Right kidney (tissue), 1 donor: ENCODE measurements around the gene CLMN.
"Not testable (repeated sequence)": the region's sequence is repeated elsewhere in the genome, so short reads cannot be mapped to it uniquely, and the experiment has no call there.

ENCODE experiments used
- DNase-seq: peaks from one replicate; pipeline ENCODE4 v3.0.0-alpha.2; 2016

The CLMN gene

DNA sequence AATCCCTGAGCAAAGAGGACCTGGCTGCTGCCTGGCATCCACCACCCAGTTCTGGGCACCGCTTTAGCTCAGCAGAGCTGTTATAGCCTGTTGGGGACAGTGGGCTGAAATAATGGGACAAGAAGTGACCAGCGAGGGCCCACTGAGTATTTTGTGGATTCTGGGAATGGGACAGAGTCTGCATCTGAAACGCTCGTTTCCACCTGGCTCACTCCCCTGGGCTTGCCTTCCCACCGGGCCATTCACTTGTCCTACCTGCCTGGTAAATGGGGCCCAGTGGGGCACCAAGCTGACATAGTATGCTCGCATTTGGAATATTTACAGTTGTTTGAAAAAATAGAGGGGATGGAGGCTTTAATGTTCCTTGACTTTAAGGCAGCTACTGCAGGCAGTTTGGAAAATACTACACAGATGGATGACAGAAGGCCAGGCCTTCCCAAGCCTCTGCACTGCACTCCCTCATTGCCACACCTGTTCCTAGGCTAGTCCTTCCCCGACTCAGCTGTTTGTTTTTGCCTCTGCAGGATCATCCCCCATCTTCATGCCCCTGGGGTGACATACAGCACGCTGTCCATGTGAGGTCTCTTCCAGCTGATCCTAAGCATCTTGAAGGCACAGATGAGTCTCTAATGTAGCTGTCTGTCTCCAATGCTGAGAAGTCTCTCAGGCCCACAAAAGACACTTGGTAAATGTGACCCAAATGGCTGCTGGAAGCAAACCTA, 101.1 kb downstream of the CLMN start:
- DNase-seq, result no peak

DNA sequence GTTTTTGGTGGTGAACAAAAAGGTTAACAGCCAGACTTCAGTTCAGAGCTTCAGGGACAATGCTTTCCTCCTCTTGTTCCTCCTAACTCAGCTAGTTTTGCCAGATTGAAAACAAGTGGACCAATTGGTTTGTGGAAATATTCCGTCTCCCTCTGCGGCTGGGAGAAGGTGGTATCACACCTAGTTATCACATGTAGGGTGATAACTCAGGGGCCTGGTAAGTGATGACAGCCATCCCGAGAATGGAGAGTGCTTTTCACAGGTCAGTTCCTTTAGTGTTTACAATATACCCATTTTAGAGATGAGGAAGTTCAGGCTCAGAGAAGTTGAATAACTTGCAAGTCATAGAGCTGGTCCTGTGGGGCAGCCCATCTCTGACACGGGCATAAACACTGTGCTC, 101.7 kb downstream of the CLMN start:
- DNase-seq, result no peak

DNA sequence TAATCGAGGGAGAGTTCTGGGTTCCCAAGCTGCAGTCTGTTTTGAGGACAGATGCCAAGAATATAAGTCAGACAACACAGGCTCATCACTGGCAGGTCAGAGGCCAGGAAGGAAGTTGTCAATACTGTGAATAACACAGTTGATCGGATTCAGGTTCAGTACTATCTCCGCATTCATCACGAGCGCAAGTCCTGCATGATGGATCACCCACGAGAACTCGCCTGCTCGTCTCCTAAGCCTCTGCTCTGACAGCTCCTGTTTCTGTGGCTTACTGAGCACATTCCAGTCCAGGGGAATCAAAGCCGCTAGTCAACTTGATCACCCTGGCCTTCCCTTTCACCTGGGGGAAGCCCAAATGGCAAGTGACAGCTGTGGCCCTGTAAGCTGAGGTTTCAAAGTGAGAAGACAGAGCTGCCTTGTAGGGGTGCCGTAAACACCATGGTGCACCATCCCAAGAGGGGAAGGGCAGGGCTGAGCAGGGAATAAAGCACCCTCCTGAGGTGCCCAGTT, 102.3 kb downstream of the CLMN start:
- no peak for DNase-seq

DNA sequence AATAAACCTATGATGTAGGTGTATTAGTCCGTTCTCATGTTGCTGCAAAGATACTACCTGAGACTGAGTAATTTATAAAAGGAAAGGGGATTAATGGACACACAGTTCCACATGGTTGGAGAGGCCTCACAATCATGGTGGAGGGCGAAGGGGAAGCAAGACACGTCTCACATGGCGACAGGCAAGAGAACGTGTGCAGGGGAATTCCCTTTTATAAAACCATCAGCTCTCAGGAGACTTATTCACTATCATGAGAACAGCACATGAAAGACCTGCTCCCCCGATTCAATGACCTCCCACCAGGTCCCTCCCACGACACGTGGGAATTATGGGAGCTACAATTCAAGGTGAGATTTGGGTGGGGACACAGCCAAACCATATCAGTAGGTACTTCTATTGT, 103.7 kb downstream of the CLMN start:
- no peak for DNase-seq

DNA sequence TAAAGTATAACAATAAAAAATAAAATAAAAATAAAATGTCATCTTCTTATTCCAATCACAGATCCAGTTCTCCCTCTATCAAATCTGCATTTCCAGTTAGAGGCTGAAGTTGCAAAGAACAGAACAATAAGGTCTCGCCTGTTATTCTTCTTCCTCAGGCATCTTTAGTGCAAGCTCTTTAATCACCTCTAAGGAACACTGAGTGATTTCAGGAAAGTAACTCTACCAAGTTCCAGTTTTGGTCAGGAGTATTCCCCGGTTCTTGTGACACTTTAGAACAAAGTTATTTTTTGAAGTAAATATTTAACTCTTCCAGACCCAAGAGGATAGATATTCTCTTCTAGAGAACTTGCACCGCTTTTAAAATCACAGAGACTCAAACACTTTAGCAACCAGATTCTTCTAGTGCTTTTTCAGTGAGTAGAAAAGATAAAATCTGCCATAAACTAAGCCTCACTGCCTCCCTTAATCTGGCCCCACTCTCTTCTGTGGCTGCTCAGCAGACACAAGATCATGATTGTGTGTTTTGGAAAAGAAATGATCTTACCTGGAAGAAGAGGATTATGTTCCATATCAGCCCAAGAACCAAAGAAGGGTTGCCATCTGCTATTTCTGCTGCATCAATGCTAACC, 104.5 kb downstream of the CLMN start:
- no peak for DNase-seq

DNA sequence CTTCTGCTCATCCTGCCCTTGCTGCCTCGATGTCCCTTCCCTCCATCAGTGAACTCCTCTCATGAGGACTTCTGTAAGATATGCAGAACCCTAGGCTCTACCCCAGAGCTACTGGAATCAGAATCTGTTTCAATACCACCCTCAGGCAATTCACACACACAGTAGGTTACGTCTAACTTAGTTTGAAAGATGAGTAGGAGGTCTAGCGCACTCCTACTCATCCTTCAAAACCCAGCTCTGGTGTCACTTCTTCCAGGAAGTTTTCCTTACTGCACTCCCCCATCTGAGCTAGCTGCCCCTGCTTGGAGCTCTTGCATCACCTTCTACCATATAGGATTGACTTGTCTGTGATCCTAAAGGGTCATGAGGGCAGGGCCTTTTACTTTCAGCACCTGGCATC, 105.9 kb downstream of the CLMN start:
- no peak for DNase-seq

DNA sequence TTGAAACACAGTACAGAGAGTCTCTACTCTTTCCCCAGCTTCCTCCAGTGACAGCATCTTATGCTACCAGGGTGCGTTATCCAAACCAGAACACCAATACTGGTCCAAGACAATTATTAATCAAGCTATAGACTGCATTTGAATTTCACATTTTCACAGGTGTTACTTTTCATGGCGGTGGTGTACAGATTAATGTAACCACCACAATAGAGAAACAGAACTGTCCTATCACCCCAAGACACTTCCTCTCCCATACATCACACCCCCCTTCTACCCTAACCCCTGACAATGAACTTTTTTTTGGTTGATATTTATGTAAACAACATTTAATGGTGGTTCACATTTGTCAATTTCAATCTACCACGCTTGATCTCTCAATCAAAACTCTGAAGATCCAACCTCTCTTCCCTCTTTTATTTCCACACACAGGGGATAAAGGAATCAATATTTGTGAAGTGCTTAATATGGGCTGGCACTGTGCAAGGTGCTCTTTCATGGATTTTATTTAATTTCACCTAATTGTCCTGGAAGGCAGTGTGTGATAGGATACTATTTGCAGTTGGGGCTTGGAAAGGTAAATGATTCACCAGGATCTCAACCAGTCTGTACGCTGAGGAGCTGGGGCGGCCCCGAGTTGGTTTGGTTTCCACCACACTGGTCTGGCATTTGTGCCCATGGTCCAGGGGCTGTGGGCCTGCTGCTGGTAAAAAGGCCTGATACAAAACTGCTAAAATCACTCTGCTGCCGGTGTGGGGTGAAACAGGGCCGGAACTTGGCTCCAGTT, 107.8 kb downstream of the CLMN start:
- DNase-seq, result no peak

DNA sequence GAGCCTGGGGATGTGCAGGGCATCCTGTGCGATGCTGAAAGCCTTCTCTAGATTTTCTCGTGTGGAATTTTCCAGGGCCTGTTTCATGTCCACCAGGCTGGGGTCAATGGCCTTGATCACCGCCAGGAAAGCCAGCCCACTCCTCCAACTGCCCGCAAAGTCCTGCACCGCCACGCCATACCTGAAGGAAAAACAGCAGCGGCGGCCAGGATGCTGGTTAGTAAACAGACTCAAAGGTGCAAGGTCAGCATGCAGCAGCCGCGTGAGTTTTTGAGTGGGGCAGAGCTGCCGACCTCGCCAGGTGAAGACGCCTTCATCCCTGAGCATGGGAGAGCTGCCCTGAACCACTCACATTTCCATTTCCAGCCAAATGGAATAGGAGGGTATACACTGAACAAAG, 109.0 kb downstream of the CLMN start:
- DNase-seq, result no peak

DNA sequence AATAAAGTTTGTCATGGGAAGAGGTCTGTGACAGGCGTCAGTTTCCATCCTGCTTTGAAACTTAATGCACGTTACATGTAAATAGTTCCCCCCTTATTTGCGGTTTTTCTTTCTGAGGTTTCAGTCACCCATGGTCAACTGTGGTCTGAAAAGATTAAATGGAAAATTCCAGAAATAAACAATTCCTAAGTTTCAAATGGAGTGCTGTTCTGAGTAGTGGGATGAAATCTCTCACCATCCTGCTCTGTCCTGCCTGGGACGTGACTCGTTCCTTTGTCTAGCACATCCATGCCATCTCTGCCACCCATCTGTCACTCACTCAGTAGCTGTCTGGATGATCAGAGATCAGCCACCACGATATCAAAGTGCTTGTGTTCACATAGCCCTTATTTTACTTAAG, 111.1 kb downstream of the CLMN start:
- no peak for DNase-seq

DNA sequence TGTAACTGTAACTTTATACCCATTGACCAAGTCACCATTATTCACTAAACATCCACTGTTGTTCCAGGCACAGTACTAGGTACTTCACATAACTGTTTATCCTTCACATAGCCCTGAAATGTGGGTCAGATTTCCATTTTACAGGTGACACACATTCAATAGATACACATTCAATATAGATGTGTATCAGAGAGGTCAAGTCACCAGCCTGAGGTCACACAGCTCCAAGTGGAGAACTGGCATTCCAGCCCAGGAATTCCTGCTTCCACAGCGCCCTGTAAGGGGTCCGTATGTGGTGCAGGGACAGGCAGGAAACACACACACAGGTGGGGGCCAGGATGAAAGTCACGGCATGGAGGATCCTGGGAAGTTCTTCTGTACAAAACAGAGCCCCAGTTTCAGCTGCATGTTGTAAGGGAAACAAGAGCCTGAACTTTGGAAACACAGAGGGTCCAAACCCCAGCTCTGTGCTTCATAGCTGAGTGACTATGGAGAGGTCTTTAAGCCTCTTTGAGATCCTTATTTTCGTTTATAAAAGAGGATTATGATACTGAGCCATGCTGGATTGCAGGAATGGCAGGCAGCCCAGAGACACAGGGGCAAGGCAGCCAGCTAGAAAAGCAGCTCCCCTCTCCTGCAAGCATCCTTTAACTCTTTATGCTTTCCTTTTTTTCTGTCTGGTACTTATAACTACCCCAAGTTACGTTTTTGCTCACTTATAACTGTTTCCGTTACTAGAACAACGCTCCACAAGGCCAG, 112.1 kb downstream of the CLMN start:
- no peak for DNase-seq

DNA sequence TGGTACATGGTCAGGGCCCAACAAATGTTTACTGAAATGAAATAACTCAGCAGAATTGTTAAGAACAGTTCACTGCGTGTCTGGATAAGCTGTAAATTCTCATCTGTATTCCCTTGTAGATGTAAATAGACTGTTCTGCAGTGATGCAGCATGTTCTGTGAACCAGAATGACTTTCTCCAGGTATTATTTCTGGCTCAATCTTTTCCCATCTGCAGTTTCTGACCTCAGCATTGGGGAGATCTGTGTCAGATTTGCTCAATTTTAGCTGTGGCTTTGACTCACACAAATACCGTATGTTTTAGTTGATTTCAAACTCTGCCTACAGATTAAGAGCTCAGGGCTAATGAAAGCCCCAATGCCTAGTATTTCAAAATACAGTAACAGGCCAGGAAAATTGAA, 113.2 kb downstream of the CLMN start:
- no peak for DNase-seq

DNA sequence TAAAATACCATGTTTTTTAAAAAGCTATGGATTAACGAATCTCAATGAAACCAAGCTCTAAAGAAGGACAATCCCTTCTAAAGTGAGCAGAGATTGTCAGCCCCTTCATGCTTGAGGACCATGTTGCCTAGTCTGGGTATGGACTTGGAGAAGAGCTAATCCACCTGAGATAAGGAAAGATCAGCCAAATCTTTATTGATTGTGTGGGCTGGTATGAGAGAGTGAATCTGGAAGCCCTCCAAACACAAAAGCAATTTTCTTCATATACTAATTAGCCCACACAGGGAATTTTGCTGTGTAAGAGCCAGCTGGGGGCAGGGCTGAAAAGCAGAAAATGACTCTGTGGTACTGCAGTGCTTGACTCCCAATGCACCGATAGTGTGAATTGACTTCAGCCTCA, 115.0 kb downstream of the CLMN start:
- DNase-seq, result no peak

DNA sequence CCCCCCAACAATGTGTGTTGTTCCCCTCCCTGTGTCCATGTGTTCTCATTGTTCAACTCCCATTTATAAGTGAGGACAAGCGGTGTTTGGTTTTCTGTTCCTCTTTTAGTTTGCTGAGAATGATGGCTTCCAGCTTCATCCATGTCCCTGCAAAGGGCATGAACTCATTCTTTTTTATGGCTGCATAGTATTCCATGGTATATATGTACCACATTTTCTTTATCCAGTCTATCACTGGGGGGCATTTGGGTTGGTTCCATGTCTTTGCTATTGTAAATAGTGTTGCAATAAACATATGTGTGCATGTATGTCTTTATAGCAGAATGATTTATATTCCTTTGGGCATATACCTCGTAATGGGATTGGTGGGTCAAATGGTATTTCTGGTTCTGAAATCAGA, 118.0 kb downstream of the CLMN start:
- not testable (repeated sequence) for DNase-seq

DNA sequence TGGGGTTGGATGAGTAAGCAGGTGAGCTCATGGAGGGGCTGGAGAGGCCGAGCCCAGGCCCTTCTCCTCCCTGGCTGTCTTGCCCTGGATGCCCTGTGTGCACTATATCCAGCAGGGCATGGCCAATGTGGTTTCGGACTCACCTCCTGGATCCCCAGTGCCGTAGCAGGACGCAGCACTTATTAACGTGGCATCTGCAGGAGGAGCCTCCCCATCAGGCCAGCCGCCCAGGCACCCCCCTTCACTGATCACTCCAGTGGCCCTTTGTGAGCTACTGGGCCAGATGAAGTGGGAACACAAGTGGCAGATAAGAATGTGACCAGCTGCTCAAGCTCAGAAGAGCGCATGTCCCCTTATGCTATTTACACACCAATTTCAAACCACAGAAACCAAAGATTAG, 119.3 kb downstream of the CLMN start:
- no peak for DNase-seq

DNA sequence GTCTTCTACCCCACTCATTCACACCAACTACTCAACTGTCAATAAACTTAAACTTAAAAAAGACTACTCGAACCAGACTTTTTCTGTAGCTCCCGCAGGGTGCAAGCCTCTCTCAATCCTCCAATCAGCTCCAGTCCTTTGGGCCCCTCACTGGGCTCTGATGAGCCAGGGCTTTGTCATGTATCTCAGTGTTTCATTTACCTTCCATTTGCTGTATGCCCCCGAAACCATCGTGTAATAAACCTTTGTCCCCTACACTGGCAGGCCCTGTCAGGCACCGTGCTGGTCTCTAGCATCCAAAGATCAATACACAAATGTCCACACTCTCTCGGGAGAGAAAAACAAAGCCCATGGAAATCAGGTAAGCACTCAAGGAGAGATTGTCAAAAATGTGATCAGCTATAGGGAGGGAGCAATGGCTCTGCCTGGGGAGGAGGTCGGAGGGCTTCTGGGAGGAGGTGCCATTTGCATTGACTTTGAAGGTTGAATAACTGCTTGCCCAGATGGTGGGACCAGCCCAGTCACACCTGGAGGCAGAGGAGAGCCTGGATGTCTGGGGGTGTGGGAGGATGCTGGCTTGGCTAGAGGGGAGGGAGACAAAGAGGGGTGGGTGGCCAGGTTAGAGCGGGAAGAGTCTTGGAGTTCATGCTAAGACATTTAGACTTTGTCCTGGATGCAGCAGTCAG, 120.3 kb downstream of the CLMN start:
- DNase-seq, result no peak

DNA sequence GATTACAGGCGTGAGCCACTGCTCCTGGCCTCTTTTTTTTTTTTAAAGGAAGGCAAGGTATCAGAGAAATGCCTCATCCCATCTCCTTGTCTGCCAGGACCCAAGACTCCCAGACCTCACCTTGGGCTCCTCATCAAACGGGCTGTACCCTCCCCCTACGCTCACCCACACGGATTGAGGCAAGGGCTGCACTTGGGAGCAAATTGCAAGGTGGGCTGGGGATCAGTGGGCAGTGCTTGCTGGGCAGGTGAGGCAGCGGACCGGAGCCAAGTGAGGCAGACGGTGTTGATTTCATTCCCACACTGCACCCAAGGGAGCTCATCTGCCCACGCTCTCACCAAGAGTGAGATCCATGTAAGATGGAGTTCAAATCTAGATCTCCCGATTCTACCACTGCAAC, 121.4 kb downstream of the CLMN start:
- DNase-seq, result no peak

DNA sequence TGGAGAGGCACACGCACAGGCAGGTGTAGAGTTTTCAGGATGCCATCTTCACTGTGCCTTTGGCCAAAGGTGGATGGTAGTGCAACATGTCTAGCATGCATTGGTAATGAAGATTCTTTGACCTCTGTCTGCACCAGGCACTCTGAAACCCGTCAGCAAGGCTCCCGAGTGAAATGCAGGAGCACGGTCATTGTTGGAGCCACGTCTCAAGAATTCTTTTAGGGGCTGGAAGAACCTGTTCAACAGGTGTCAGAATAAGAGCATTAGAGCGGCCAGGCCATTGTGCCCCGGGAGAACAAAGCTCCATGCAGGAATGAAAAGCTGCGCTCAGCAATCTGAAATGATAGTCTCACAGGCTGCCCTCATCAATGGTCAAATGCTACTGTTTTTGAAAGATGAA, 122.2 kb downstream of the CLMN start:
- DNase-seq, result no peak

DNA sequence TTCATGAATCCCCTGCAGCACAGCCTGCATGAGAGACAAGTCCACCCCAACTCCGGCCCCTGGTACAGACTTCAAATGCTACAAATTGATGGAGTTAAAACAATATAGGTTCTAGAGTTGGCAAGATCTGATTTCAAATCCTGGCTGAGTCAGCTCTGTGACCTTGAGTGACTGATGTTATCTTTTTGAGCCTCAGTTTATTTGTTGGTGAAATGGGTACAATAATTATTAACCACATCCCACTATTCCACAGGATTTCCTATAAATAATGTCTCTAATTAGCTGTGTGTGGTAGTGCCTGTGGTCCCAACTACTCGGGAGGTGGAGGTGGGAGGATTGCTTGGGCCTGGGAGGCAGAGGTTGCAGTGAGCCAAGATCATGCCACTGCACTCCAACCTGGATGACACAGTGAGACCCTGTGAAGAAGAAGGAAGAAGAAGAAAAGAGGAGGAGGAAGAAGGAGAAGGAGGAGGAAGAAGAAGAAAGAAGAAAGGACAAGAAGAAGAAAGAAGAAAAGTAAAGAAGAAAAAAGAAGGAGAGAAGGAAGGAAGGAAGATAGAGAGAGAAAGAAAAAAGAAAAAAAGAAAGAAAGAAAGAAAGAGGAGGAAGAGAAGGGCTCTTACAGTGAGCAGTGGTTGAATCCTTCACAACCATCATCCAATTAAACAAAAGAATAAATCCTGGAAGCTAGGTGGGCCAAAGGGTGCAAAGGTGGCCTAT, 122.7 kb downstream of the CLMN start:
- no peak for DNase-seq

DNA sequence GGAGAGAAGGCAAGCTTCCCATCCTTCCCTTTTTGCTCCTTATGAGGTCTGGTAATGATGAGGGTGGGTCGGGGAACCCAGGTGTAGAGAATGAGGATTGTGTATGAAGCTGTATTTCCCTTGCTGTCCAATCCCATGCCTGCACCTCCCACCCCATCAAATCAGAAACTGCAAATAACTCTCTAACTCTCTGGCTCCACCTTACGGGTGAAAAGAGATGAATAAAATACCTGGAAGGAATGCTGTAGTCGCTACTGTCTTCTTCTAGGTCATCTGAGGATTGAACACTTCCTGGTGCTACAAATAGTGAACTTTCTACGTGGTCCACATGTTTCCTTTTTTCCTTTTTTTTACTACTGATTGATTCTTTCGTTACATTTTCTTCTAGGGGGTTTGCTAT, 123.4 kb downstream of the CLMN start:
- no peak for DNase-seq

DNA sequence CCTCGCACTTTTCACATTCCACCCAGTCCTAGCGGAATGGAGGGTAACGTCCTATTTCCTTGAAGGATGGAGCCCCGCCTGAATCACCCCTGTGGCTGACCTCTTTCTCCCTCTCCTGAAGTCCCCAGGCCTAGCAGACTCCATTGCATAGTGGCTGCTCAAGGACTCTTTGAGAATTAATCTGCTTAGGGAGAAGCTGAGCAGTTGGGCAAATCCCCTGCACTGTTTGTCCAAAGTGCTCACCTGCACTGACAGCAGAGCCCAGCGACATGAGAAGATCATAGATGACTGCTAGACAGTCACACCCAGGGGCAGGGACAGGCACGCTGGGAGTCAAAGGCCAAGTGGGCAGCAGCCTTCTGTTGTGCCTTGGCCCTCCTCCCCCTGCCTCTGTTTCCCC, 124.7 kb downstream of the CLMN start:
- no peak for DNase-seq

DNA sequence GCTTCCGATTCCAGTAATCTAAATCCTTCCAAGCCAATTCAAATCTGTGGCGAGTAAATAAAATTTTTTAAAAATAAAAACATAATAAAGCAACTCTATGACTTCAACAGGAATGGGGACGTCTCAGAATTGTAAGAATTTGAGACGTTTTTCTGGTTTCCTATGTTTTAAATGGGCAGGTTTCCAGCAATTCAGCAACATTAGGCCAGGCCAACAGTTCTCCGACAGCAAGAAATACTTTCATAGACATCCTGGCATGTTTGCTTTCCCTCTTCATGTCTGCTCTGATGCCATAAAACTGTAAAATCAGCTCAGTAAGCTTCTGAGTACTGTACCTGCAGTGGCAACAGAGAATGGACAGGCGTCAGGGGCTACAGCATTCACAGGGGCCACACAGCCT, 126.6 kb downstream of the CLMN start:
- no peak for DNase-seq
